NCI-H69 (cell line): ENCODE data around the gene CD96.
A peak's percentile ranks its signal among the peaks of the same experiment; 100 is the strongest.

Experiments
- DNase-seq: peaks from one replicate; lab custom pipeline; 2025; lab: John Stamatoyannopoulos, UW

Gene CD96

GRCh38 chr3:111566844-111567243 is 24.8 kb downstream of the CD96 start:
- no peak for DNase-seq

GRCh38 chr3:111568355-111568754 is 26.4 kb downstream of the CD96 start:
- no peak for DNase-seq

- DNase-seq: no peak
Measured at GRCh38 chr3:111568911-111569310, 26.9 kb downstream of the CD96 start.

GRCh38 chr3:111570404-111571030 is 28.5 kb downstream of the CD96 start:
- DNase-seq: no peak

GRCh38 chr3:111571282-111571681 is 29.3 kb downstream of the CD96 start:
- no peak for DNase-seq

- no peak for DNase-seq
Measured at GRCh38 chr3:111571907-111572460, 30.0 kb downstream of the CD96 start.

GRCh38 chr3:111577113-111577512 is 35.1 kb downstream of the CD96 start:
- DNase-seq: no peak

- peak; percentile 15 for DNase-seq
Measured at GRCh38 chr3:111577798-111578685, 36.0 kb downstream of the CD96 start.

GRCh38 chr3:111578867-111579266 is 36.9 kb downstream of the CD96 start:
- DNase-seq: no peak

GRCh38 chr3:111579495-111579894 is 37.5 kb downstream of the CD96 start:
- no peak for DNase-seq

GRCh38 chr3:111581403-111582119 is 39.6 kb downstream of the CD96 start:
- no peak for DNase-seq

- no peak for DNase-seq
Measured at GRCh38 chr3:111582120-111582474, 40.1 kb downstream of the CD96 start.

- DNase-seq: no peak
Measured at GRCh38 chr3:111584744-111585143, 42.7 kb downstream of the CD96 start.

- no peak for DNase-seq
Measured at GRCh38 chr3:111585217-111585616, 43.2 kb downstream of the CD96 start.

GRCh38 chr3:111588527-111588926 is 46.5 kb downstream of the CD96 start:
- DNase-seq: no peak

- no peak for DNase-seq
Measured at GRCh38 chr3:111589303-111590142, 47.5 kb downstream of the CD96 start.

- DNase-seq: no peak
Measured at GRCh38 chr3:111590143-111590491, 48.1 kb downstream of the CD96 start.

- DNase-seq: no peak
Measured at GRCh38 chr3:111591555-111591954, 49.6 kb downstream of the CD96 start.

GRCh38 chr3:111592143-111592542 is 50.1 kb downstream of the CD96 start:
- no peak for DNase-seq

GRCh38 chr3:111592936-111593335 is 50.9 kb downstream of the CD96 start:
- no peak for DNase-seq

- DNase-seq: no peak
Measured at GRCh38 chr3:111593666-111594065, 51.7 kb downstream of the CD96 start.

GRCh38 chr3:111594205-111594604 is 52.2 kb downstream of the CD96 start:
- no peak for DNase-seq
